Testis (tissue), 2 donors: ENCODE measurements around the gene MRPL51.
"Not testable (repeated sequence)": the region's sequence is repeated elsewhere in the genome, so short reads cannot be mapped to it uniquely, and the experiment has no call there.

Experiments
- POLR2A ChIP-seq: fragments of 450-650 bp; IDR thresholded peaks from one replicate; pipeline ENCODE4 v1.6.1; 2017; ENCODE audit warnings: antibody characterized with exemption, mild to moderate bottlenecking, moderate library complexity
- TF ChIP-seq, protein P1 (sequence below), 3 experiments: fragments of 450-650 bp in 2 of 3; fragments of 200-600 bp in 1 of 3; sonication (generic) in 1 of 3; IDR thresholded peaks; one replicate each; pipeline ENCODE4 v1.5.1; 2016 to 2019; ENCODE audit warnings: antibody characterized with exemption in 3 of 3, mild to moderate bottlenecking in 2 of 3, moderate library complexity in 1 of 3

DNA sequence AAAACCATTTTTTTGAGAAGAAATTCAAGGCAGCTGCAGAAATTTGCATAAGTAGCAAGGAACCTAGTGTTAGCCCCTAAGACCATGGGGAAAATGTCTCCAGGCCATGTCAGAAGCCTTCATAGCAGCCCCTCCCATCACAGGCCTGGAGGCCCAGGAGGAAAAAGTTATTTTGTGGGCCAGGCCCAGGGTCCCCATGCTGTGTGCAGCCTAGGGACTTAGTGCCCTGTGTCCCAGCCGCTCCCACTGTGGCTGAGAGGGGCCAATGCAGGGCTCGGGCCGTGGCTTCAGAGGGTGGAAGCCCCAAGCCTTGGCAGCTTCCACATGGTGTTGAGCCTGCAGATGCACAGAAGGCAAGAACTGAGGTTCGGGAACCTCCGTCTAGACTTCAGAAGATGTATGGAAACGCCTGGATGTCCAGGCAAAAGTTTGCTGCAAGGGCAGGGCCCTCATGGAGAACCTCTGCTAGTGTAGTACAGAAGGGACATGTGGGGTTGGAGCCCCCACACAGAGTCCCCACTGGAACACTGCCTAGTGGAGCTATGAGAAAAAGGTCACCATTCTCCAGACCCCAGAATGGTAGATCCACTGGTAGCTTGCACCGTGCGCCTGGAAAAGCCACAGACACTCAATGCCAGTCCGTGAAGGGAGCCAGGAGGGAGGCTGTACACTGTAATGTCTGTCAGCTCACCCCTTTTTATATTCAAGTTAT lies 25.3 kb downstream of the MRPL51 start:
- TF ChIP-seq, protein P1, sequence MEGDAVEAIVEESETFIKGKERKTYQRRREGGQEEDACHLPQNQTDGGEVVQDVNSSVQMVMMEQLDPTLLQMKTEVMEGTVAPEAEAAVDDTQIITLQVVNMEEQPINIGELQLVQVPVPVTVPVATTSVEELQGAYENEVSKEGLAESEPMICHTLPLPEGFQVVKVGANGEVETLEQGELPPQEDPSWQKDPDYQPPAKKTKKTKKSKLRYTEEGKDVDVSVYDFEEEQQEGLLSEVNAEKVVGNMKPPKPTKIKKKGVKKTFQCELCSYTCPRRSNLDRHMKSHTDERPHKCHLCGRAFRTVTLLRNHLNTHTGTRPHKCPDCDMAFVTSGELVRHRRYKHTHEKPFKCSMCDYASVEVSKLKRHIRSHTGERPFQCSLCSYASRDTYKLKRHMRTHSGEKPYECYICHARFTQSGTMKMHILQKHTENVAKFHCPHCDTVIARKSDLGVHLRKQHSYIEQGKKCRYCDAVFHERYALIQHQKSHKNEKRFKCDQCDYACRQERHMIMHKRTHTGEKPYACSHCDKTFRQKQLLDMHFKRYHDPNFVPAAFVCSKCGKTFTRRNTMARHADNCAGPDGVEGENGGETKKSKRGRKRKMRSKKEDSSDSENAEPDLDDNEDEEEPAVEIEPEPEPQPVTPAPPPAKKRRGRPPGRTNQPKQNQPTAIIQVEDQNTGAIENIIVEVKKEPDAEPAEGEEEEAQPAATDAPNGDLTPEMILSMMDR (IDR thresholded peaks at IDR 0.05): not testable (repeated sequence)
- TF ChIP-seq POLR2A: not testable (repeated sequence)
